ENCODE data around the gene XIAP.

XIAP gene

DNA sequence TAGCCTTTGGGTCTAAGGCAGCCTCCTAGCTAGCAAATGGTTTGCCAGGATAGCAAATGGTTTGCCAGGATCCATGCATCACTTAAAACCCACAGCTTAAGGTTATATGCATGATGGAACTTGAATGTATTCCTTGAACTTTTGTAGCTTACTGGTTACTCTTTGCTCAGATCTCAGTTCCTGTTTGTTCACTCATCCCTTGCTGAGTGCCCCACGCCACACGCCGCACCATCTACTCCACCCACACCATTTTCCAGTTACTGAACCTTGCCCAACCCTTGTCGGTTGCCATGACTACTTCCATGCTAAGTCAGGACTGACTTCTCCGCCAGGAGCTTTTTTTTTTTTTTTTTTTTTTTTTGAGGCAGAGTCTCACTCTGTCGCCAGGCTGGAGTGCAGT is 29.5 kb upstream of the XIAP start:
- TF ChIP-seq POLR2AphosphoS5 (IDR thresholded peaks at IDR 0.05; ENCODE audit: low read depth, low read length): no peak

DNA sequence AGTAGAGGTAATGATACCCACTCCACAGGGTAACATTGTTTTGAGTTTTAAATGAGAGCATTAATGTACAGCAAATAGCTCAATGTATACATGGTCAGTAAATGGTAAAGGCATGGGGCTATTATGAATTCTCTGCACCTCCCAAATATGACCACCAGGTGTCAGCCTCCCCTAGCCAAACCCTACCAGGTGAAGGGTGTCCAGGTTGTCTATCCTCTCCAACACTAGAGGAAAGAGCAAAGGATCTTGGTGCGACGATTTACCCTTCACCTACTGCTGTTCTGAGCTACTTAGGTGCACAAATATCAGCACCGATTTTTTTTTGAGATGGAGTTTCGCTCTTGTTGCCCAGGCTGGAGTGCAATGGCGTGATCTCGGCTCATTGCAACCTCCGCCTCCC is 26.5 kb upstream of the XIAP start:
- TF ChIP-seq POLR2AphosphoS5 (IDR thresholded peaks at IDR 0.05; ENCODE audit: low read depth, low read length) (no peak), TAF1 (IDR thresholded peaks at IDR 0.05; ENCODE audit: borderline replicate concordance, insufficient read depth, low read length) (no peak)
- TF ChIP-seq, protein P1, sequence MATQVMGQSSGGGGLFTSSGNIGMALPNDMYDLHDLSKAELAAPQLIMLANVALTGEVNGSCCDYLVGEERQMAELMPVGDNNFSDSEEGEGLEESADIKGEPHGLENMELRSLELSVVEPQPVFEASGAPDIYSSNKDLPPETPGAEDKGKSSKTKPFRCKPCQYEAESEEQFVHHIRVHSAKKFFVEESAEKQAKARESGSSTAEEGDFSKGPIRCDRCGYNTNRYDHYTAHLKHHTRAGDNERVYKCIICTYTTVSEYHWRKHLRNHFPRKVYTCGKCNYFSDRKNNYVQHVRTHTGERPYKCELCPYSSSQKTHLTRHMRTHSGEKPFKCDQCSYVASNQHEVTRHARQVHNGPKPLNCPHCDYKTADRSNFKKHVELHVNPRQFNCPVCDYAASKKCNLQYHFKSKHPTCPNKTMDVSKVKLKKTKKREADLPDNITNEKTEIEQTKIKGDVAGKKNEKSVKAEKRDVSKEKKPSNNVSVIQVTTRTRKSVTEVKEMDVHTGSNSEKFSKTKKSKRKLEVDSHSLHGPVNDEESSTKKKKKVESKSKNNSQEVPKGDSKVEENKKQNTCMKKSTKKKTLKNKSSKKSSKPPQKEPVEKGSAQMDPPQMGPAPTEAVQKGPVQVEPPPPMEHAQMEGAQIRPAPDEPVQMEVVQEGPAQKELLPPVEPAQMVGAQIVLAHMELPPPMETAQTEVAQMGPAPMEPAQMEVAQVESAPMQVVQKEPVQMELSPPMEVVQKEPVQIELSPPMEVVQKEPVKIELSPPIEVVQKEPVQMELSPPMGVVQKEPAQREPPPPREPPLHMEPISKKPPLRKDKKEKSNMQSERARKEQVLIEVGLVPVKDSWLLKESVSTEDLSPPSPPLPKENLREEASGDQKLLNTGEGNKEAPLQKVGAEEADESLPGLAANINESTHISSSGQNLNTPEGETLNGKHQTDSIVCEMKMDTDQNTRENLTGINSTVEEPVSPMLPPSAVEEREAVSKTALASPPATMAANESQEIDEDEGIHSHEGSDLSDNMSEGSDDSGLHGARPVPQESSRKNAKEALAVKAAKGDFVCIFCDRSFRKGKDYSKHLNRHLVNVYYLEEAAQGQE (IDR thresholded peaks at IDR 0.05; ENCODE audit: insufficient read depth in 1 of 2, low read depth in 2 of 2, low read length in 2 of 2): no peak

DNA sequence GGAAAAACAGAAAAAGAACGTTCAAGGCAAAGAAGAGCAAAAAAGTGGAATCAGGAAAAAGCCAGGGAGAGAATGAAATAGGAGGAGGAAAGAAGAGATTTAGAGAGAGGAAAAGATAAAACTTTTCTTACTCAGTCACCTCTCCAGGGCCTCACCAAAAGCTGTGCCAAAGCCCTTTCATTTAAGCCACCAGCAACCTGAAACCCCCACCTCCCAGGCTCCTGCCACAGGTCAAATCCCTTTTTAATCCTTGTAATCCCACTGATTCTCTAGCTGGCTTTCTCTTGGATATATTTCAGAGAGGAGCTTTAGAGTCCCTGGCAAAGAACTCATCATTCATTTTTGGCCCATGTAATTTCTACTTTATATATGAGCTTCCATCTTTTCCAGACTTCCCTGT is 25.7 kb upstream of the XIAP start:
- no peak for TF ChIP-seq POLR2AphosphoS5 (IDR thresholded peaks at IDR 0.05; ENCODE audit: low read depth, low read length)
- TF ChIP-seq FOXP2 (optimal IDR thresholded peaks at IDR 0.05; ENCODE audit: borderline replicate concordance, extremely low read depth, extremely low read length, insufficient read depth): no peak
- TF ChIP-seq SIN3A (IDR thresholded peaks at IDR 0.05; ENCODE audit: borderline replicate concordance, insufficient read depth, low read length): no peak
- TF ChIP-seq, protein P1 (IDR thresholded peaks at IDR 0.05; ENCODE audit: insufficient read depth in 1 of 2, low read depth in 2 of 2, low read length in 2 of 2): no peak
- no peak for TF ChIP-seq TAF1 (IDR thresholded peaks at IDR 0.05; ENCODE audit: borderline replicate concordance, insufficient read depth, low read length)

DNA sequence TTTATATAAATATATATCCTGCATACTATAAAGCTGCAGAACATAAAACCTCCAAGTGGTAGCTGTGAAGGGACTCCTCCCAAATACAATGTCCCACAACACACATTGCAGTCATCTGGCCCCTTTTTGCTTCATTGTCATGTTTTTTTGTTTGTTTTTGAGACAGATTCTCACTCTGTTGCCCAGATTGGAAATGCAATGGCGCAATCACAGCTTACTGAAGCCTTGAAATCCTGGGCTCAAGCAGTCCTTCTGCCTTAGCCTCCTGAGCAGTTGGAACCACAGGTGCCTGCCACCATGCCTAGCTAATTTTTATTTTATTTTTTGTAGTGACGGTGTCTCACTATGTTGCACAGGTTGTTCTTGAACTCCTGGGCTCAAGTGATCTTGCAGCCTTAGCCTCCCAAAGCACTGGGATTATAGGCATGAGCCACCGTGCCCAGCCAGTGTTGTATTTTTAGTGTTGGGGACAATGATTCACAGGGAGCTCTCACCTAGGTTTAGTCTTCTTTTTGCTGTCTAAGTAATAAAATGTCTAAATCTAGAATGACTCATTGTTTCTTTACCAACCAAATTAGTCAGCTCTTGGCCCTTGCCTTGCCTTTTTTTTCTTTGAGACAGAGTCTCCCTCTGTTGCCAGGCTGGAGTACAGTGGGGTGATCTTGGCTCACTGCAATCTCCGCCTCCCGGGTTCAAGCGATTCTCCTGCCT is 24.0 kb upstream of the XIAP start:
- TF ChIP-seq FOXP2 (optimal IDR thresholded peaks at IDR 0.05; ENCODE audit: borderline replicate concordance, extremely low read depth, extremely low read length, insufficient read depth): no peak
- no peak for TF ChIP-seq SIN3A (IDR thresholded peaks at IDR 0.05; ENCODE audit: borderline replicate concordance, insufficient read depth, low read length)
- no peak for TF ChIP-seq TAF1 (IDR thresholded peaks at IDR 0.05; ENCODE audit: borderline replicate concordance, insufficient read depth, low read length)
- TF ChIP-seq POLR2AphosphoS5 (IDR thresholded peaks at IDR 0.05; ENCODE audit: low read depth, low read length): no peak
- TF ChIP-seq, protein P1 (IDR thresholded peaks at IDR 0.05; ENCODE audit: insufficient read depth in 1 of 2, low read depth in 2 of 2, low read length in 2 of 2): no peak

DNA sequence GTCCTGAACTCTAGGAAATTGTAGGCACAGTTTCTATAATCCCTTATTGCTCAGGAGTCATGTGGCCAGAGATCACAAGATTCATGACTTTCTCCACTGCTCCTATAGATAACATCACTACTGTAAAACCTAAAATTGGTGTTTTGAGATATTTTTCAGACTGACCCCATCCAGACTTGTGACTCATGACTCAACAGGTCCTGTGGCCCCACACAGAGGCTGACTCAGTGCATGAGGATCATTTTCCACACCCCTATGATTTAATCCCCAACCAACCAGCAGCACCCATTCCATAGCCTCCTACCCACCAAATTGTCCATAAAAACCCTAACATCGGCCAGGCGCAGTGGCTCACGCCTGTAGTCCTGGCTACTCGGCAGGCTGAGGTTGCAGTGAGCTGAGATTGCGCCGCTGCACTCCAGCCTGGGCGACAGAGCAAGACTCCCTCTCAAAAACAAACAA is 13.2 kb upstream of the XIAP start:
- TF ChIP-seq TAF1 (IDR thresholded peaks at IDR 0.05; ENCODE audit: borderline replicate concordance, insufficient read depth, low read length) (no peak), SIN3A (IDR thresholded peaks at IDR 0.05; ENCODE audit: borderline replicate concordance, insufficient read depth, low read length) (no peak), FOXP2 (optimal IDR thresholded peaks at IDR 0.05; ENCODE audit: borderline replicate concordance, extremely low read depth, extremely low read length, insufficient read depth) (no peak)
- TF ChIP-seq, protein P1 (IDR thresholded peaks at IDR 0.05; ENCODE audit: insufficient read depth in 1 of 2, low read depth in 2 of 2, low read length in 2 of 2): no peak
